Liver (tissue), 3 donors: ENCODE data around the gene CSTA.

Experiments
- ATF3 ChIP-seq: IDR thresholded peaks from 2 replicates; pipeline ENCODE4 v1.6.1; 2016; ENCODE audit warnings: antibody characterized with exemption
- HNF4A ChIP-seq, 2 donors: conservative IDR thresholded peaks; 2 replicates each; pipeline ENCODE4 v1.6.1; 2016; ENCODE audit warnings: antibody characterized with exemption in 2 of 2, mild to moderate bottlenecking in 2 of 2
- RXRA ChIP-seq, 2 donors: IDR thresholded peaks; 2 replicates each; pipeline ENCODE4 v1.6.1; 2017 to 2018; ENCODE audit warnings: antibody characterized with exemption in 2 of 2, mild to moderate bottlenecking in 1 of 2
- TAF1 ChIP-seq: conservative IDR thresholded peaks from 2 replicates; pipeline ENCODE4 v1.6.1; 2016; ENCODE audit warnings: antibody characterized with exemption, mild to moderate bottlenecking
- TF ChIP-seq, protein P1 (sequence below): fragments of 150-350 bp; IDR thresholded peaks from 2 replicates; pipeline ENCODE4 v1.5.1; 2017; ENCODE audit warnings: improper control_type of control experiment, low read depth, low read length; ENCODE audit not compliant: missing input control
- donor health status: healthy.
- donor health status: healthy.

DNA sequence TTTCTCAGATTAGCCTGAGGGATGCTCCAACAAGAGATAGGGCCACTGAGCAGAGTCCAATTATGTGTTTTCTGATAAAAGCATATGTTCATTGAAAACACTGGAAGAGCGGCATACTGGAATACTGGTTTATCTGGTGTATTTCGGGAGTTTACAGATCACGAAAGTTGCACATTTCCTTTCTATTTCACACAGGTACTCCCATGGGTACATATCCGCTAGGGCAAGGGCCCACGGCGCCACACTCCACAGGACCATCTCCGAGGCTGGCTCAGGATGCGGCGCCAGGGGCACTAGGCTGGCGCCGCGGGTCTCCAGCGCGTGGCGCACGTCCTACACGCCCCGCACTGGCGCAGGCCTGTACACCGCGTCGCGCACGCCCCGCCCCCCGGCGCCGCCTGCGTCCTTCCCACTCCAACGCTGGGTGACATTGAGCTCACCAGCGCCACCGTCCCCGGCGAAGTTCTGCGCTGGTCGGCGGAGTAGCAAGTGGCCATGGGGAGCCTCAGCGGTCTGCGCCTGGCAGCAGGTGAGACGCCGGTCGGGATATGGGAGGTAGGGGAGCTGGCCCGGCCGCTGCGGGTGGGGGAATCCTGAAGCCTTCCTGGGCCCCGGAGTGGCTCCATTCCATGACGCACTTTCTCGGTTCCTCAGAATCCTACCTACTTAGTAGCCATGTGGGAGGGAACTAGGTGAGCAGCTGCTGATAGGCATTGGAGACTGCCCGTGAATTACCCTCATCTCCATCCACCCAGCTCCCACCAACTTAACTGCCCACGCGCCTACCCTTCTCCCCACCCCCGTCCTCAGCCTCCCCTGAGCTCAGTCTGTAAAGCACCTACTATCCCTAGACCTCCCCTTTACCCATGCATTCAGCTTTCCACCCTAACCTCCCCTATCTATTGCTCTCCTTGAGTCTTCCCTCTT lies 59.0 kb downstream of the CSTA start, which contains the start of gene FAM162A:
- TF ChIP-seq, protein P1, sequence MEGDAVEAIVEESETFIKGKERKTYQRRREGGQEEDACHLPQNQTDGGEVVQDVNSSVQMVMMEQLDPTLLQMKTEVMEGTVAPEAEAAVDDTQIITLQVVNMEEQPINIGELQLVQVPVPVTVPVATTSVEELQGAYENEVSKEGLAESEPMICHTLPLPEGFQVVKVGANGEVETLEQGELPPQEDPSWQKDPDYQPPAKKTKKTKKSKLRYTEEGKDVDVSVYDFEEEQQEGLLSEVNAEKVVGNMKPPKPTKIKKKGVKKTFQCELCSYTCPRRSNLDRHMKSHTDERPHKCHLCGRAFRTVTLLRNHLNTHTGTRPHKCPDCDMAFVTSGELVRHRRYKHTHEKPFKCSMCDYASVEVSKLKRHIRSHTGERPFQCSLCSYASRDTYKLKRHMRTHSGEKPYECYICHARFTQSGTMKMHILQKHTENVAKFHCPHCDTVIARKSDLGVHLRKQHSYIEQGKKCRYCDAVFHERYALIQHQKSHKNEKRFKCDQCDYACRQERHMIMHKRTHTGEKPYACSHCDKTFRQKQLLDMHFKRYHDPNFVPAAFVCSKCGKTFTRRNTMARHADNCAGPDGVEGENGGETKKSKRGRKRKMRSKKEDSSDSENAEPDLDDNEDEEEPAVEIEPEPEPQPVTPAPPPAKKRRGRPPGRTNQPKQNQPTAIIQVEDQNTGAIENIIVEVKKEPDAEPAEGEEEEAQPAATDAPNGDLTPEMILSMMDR, result peak; percentile 31
- TF ChIP-seq RXRA (IDR thresholded peaks at IDR 0.05) (no peak), ATF3 (no peak), HNF4A (conservative IDR thresholded peaks at IDR 0.05) (no peak), TAF1 (peak; percentile 94)
